Cardiac septum (tissue), 1 donor: ENCODE results near the gene RIOK3. TPM values are rescaled to one million over a fixed set of nuclear protein-coding genes. Genes with fewer than 3 reads are reported as not detected.
A peak's percentile ranks its signal among the peaks of the same experiment; 100 is the strongest.
"Not testable (repeated sequence)": the region's sequence is repeated elsewhere in the genome, so short reads cannot be mapped to it uniquely, and the experiment has no call there.

ENCODE experiments used
- DNase-seq: peaks from one replicate; pipeline ENCODE4 v3.0.0-alpha.2; 2020; ENCODE audit warnings: low spot score
- intact Hi-C: fragments of 100-400 bp; cut with DNase I; formaldehyde crosslinking; loops from one replicate; pipeline ENCODE4 v1.14.0; 2022
- long read RNA-seq: library from polyadenylated mRNA; unstranded; transcript quantifications from one replicate; pipeline ENCODE4 v2.0.0, GENCODE V29; 2021
- total RNA-seq: library from RNA; stranded (reverse); fragmentation: NEBNext Ultra II Directional; extraction: Animal tissue kit (Norgen Biotek cat#: 25700); gene quantifications from one replicate; pipeline ENCODE4 v1.2.1, GENCODE V29; 2021
- donor health status: DM: no; HTN: no; CAD: no.

RIOK3 gene, protein sequence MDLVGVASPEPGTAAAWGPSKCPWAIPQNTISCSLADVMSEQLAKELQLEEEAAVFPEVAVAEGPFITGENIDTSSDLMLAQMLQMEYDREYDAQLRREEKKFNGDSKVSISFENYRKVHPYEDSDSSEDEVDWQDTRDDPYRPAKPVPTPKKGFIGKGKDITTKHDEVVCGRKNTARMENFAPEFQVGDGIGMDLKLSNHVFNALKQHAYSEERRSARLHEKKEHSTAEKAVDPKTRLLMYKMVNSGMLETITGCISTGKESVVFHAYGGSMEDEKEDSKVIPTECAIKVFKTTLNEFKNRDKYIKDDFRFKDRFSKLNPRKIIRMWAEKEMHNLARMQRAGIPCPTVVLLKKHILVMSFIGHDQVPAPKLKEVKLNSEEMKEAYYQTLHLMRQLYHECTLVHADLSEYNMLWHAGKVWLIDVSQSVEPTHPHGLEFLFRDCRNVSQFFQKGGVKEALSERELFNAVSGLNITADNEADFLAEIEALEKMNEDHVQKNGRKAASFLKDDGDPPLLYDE
- 68.4 TPM for total RNA-seq
- long read RNA-seq, full-length matches to known transcripts: 68 of 84 reads
- long read RNA-seq, partial matches to known transcripts: 8 of 84 reads
- long read RNA-seq, other reads (novel, unspliced or antisense): 8 of 84 reads

DNA sequence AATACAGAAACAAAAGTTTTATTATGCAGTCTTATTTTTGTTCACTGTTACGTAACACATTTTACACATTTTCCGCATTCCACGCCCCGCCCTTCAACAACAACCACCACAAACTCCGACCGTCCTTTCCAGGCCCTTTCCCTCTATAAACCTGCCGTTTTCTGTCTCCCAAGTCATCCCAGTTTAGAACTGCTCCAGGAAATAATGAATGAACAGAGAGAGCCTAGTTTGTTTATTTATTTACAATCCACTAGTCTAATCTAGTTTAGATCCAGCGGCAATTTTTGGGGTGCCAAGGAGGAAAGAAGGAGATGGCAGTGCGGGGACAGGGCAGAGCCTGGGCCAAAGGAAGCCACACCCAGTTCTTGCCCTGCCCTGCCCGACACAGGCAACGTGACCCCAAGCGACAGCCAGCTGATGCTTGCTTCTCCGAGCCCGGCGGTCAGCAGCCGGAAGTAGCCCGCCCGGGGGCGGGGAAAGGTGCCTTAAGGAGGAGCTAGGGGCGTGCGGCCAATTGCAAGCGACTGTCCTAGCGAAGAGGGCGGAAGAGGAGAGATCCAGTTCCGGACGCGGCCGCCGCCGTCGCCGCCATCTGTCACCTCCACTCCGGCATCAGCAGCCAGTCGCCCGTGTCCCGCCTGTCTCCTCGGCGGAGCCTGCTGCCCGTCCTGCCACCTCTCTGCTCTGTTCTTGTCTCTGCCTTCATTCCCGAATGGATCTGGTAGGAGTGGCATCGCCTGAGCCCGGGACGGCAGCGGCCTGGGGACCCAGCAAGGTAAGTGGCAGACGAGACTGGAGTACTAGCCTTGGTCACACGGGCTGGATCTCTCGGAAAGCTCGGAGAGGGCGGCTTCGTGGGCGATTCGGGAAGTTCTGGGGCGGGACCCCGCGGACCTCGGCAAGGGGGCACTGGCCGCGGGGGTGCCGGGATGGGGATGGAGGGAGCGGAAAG is at the start of gene RIOK3:
RIOK3 (plus strand) TSS at position 560 of the 952 bp plus-strand sequence; CDS start at position 713, 153 bp downstream.
- intact Hi-C loops: loop anchor here (2.0 kb wide), 1 partner anchor 50 kb away; the partner anchor contains the start of gene RMC1
- peak; percentile 100 for DNase-seq

DNA sequence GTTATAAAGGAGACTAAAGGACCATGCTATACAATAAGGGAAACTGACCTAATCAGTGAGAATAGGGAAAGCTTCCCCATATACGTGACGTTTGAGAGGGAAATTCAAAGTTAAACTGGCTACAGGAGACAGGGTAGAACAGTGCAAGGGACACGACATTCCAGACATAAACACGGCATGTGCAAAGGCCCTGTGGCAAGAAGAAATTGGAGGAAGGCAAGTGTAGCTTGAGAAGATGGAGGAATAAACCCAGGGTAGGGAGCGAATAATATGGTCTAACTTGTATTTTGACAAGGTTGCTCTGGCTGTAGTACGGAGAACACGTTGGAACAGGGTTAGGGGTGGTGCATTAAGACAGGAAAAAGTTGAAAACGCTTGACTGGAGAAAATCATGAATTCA is 49.8 kb upstream of the RIOK3 start:
- intact Hi-C loops: no loop called here
- DNase-seq: no peak

DNA sequence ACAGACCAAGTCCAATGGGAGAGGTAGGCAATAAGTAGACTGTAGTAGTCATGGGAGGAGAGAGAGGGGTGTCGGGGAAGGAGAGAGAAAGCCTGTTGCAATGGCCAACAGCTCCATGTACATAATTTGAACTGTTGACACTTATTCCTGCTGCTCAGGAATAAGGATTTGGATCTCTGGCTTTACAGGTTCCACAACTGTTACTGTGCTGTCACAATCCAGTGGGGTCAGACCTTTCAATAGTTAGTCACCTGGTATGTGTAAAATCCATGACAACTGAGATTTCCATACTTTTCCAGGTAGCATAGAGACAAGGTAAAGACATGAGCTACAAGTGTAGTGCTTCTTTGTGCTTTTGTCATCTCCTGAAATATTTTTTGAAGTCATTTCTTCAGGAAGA is 47.5 kb upstream of the RIOK3 start:
- DNase-seq: no peak
- intact Hi-C loops: no loop called here

DNA sequence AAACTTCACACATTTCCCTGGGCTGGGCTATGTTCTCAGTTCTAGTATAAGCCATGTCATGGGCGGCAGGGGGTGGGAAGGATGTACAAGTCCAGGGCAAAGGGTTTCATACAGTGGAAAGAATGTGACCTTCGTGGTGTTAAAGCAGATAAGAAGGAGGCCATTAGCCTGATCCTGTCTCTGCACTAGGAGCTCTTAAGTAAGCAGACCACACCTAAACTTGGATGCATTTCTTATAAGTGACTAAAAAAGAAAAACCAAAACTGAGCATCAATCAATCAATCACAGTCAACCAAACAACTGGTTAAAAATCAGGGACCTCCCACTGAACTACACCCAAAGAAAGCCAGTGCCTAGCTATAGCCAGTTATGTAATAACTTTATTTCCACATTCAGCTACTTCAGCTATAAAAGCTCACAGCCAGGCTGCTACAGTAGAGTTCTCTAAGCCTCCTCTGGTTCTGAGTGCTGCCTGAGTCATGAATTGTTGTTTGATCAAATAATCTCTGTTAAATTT is 46.8 kb upstream of the RIOK3 start:
- no peak for DNase-seq
- intact Hi-C loops: no loop called here

DNA sequence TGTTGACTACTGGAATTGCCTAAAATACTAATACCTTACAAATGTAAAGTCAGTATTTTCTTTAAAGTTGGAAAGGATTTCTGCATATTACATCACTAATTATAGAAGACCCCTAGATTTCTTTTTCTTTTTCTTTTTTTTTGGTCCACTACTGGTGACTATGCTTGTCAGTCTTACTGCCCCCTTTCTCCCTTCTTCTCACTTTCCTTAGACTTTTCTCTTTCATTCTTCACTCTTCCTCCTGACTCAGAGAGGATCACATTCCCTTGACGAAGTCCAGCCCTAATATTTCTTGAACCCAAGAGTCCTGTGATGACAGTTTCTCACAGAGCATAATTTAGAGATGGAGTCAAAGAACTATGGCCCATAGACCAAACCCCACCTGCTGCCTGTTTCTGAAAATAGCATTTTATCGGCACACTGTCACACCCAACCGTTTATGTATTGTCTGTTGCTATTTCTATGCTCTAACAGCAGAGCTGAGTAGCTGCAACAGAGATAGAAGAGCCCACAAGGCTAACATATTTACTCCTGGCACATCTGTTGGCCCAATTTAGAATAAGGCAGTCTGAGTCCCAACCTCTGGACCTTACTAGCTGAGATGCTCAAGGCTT is 40.6 kb upstream of the RIOK3 start:
- intact Hi-C loops: loop anchor here (5.0 to 10.0 kb wide), 2 partner anchors 58 to 280 kb away; no protein-coding TSS in a partner anchor
- DNase-seq: no peak

DNA sequence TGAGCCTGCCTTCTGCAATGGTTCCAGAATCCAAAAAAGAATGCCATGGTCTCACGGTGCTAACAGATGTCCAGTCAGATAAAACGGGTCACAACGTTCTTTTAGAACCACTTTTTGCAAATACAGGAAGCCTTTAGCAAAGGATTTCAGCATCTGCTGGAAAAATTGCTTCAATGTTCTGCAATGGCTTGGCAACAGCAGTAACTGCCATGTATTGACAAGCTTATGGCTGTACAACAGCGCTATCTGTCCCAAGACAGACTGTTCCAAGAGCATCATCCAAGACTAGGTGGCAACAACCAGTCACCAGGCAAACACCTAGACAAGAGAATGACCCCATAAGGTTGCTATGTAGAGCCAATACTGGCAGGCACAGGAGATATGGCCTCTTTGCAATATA is 37.6 kb upstream of the RIOK3 start:
- intact Hi-C loops: loop anchor here (10.0 kb wide), 1 partner anchor 61 kb away; no protein-coding TSS in a partner anchor
- no peak for DNase-seq

DNA sequence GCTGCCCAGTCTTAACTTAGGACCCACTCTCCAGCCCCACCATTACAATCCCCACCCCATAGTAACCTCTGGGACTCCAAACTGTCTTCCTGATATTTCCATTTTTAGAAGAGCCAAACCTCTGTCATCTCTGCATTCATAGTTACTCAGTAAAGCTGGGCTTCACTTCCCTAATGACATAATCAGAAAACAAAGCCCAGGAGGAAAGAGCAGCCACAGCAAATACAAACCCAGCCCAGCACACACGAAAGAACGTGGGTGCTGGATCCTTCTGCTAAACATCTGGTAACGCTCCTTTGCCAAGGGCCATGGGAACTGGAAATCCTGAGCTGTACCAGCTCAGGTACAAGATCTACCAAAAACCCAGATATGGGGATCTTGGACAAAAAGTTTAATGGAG is 36.8 kb upstream of the RIOK3 start:
- no peak for DNase-seq
- intact Hi-C loops: loop anchor here (10.0 kb wide), 1 partner anchor 61 kb away; no protein-coding TSS in a partner anchor

DNA sequence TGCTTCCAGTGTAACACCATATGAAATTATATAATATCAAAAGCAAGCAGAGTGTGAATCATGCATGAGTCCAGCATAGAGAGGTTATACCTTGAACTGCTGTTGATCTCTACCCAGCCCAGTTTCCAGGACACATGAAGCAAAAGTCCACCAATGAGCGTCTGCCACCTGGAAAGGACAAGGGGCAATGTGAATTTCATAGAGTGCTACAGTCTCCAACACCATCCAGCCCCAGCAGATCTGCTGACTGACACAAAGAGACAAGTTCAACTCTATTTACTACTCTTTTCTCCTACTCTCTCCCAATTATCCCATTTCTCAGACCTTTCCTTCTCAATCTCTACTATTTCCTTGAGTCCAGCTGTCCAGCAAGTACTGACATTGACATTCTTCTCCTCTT is 31.8 kb upstream of the RIOK3 start:
- intact Hi-C loops: no loop called here
- DNase-seq: no peak

DNA sequence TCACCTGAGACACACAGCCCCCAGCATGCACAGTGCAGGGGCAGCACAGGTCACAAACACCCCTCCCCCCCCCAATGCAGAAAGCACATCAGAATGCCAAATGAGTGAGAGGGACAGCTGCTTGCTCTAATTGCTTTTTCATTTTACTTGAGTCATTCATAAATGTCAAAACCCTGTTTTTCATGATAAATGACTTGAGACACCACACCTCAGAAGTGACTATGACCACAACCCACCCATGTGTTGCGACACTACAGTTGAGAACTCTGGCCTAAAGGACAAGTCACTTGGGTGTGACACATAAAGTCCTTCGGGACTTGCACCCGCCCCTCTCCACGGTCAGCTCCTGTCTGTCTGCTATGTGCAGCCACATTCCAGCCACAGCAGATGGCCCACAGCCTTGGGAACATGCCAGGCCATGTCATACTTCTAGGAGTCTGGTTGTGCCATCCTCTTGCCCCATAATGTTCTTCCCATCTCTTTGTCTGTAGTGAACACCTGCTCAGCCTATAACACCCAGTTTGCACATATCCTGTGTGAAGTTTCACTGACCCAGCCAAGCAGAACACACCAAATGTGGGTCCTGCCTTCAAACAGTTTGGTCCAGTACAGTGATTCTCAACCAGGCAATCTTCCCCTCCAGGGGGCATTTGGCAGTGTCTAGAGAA is 30.2 kb upstream of the RIOK3 start:
- intact Hi-C loops: no loop called here
- peak; percentile 83 for DNase-seq

DNA sequence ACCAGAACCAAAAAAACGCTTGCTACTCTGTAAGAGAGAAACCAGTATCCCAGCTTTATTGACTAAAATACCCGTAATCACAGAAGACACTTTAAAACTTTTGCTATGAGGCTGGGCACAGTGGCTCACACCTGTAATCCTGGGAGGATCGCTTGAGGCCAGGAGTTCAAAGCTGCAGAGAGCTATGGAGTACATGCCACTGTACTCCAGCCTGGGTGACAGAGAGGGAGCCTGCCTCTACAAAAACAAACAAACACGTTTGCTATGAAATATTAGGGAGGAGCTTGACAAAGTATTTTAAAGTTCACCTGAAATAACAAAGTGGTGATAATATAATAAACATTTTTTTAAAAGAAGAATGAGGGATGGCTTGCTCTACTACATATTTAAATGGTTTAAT is 28.5 kb upstream of the RIOK3 start:
- intact Hi-C loops: no loop called here

DNA sequence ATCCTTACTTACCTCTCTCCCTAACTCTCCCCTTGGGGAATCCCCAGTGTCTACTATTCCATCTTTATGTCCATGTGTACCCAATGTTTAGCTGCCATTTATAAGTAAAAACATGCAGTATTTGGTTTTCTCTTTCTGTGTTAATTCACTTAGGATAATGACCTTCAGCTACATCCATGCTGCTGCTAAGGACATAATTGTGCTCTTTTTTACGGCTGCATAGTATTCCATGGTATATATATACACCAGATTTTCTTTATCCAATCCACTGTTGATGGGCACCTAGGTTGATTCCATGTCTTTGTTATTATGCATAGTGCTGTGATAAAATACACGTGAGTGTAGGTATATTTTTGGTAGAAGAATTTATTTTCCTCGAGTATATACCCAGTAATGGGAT is 24.3 kb upstream of the RIOK3 start:
- DNase-seq: no peak
- intact Hi-C loops: no loop called here

More for the DNA sequence above, 28.5 kb upstream of the RIOK3 start:
- DNase-seq: no peak

DNA sequence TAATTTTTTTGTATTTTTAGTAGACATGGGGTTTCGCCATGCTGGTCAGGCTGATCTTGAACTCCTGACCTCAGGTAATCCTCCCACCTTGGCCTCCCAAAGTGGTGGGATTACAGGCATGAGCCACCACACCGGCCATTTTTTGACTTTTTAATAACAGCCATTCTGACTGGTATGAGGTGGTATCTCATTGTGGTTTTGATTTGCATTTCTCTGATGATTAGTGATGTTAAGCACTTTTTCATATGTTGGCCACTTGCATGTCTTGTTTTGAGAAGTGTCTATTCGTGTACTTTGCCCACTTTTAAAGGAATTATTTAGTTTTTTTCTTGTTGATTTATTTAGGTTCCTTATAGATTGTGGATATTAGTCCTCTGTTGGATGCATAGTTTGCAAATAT is 23.5 kb upstream of the RIOK3 start:
- DNase-seq, intact Hi-C loops: not testable (repeated sequence)

DNA sequence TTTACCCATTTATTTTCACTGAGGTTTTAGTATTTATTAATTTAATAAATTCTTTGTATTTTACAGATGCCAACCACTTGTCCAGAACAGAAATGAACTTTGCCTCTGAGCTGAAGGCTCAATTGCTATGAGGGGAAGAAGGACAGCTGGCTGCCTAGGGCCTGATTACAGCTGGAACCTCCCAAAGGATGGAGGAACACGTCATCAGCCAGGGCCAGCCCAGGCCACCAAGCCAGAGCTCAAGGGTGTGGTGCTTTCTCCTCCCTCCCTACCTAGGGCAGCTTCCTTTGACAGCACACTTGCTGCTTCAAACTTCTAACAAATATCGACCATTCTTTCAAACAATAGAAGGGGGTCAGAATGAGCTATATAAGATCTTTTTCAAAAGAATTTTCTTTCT is 19.7 kb upstream of the RIOK3 start:
- intact Hi-C loops: no loop called here
- DNase-seq: no peak

DNA sequence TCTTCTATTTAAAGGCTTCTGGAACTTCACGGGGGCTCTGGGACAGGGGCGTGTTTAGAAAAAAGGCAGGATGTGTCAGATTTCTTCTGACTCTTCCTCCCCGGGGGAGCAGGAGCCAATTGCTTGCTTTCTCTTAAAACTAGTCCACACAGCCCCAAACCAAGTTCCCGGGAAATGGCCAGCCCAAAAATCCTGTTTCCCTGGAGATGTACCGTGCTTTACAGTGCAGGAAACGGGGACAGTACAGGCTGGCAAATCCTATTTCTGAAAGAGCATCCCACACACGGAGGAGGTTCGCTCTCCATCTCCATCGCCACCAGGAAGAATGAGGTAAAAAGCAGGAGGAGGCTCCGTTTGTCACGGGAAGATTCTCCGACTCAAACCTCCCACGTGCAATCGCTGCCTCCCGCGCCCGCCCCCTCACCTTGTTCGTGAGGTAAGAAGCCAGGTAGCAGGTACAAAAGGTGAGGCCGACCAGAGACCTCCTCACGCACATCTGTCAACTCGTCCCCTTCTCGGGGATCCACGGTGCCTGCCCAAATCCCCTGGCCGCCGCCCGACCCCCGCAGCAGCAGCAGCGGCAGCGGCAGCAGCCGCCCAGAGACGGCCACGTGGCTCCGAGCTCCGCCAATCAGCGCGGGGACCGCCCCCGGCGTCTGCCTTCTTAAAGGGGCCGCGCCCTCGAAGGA is 15.6 kb upstream of the RIOK3 start:
- peak; percentile 95 for DNase-seq
- intact Hi-C loops: no loop called here

DNA sequence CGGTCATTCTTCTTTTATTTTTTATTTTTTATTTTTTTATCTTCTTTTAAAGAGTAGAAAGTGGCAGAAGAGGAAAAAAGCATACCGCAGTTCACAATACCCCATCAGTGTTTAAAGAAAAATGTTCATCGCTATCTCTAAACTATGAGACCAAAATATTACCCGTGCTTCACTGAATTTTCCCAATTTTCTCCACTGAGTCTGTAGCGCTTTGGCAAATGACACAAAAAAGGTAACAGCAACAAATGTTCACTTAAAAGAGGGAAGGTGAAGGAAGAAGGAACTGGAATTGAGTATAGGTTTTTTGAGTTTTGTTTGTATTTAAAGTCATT is 15.1 kb upstream of the RIOK3 start:
- intact Hi-C loops: no loop called here
- DNase-seq: no peak

DNA sequence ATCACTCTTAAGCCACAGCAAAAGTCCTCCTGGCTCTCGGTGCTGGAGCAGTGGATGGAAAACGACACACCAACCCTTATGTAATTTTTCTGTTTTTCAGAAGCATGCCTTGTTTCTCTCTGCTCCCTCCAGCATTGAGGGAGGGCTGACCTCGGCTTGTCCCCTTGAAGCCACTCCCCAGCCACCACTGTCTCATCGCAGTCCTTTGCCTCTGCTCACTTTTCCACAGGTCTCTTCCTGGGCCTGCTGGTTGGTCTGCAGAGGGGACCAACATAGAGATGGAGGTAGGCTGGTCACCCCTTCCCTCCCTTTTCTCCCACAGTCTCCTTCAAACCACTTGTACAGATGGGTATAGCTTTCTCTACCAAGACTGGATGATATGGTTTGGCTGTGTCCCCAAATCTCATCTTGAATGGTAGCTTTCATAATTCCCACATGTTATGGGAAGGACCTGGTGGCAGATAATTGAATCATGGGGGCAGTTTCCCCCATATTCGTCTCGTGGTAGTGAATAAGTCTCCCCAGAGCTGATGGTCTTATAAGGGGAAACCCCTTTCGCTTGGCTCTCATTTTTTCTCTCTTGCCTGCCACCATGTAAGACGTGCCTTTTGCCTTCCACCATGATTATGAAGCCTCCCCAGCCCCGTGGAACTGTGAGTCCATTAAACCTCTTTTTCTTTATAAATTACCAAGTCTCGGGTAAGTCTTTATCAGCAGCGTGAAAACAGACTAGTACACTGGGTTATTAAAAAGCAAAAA is 14.3 kb upstream of the RIOK3 start:
- intact Hi-C loops: no loop called here
- no peak for DNase-seq

DNA sequence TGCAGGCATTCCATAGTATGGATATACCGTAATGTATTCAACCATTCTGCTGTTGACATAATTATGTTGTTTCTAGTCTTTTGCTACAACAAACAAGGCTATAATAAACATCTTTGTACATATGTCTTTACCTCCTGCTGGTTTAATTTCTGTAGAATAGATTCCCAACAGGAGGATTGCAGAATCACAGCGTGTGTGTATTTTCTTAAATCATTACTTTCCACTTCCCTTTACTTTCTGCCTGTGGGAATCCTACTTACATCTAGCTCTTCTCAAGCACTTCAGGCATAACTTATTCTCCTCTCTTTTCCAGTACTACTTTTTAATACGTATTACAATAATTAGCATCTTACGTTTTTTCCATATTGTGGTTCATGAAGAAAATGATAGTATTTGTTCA is 13.0 kb upstream of the RIOK3 start:
- intact Hi-C loops: no loop called here
- DNase-seq: no peak

DNA sequence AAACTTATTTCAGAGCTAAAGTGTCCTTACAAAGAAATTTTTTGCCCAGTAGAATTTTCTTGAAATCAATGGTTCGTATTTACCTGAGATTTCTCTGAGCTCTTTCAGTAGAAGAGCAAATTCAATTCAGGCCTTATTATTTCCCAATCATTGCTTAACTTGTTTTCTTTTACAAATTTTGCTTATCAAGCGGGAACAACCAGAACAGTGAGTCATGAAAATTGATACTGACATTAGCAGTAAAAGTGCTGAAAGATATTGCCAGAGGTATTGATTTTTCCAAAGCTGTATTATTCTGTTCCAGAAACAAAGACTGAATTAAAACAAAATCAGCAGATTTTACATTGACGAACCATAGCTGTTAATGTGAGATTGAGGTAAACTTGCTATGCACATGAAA is 10.1 kb upstream of the RIOK3 start:
- intact Hi-C loops: no loop called here
- DNase-seq: no peak
